HG02852 (cell line): ENCODE measurements around the gene TRMO.

Experiments used
- ATAC-seq: cut with Tn5 transposase; IDR thresholded peaks from one replicate; pipeline ENCODE4 v1.9.1; 2021; ENCODE audit warnings: mild to moderate bottlenecking, moderate library complexity; ENCODE audit not compliant: unreplicated experiment

Gene TRMO

DNA sequence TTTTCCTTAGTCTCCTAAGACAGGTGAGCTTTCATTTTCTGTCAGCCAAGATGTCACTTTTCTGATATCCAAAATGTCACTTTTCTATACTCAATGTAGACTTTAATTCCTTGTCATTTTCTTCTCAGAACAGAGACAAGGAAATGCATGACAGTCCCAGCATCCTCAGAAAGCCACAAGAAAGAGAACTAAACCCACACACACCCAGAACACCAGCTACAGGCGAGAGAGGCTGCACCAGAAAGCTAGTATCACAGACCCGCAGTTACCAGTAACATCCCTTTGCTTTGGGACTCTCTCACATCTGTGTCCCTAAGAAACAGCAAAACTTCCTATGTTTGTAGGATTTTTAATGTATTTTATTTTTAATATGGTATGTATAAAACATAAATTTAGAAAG lies 17.1 kb downstream of the TRMO start:
- ATAC-seq: no peak

DNA sequence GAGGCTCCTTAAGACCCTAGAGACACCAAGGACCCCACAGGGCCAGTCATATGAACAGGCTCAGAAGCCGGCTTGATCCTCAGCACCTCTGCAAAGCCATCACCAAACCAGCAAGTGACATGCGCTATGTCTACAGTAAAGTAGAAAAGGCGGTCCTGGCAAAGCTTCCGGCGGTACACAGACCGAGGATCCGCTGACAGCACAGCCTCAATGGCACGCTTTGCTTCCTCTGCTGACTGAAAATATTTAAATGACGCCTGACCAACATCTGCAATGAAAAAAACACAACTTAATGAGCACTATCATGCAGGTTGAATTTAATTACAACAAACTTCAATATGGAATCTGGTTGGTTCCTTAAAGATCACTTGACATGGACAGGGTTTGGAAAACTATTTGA lies 17.6 kb downstream of the TRMO start:
- ATAC-seq: no peak

DNA sequence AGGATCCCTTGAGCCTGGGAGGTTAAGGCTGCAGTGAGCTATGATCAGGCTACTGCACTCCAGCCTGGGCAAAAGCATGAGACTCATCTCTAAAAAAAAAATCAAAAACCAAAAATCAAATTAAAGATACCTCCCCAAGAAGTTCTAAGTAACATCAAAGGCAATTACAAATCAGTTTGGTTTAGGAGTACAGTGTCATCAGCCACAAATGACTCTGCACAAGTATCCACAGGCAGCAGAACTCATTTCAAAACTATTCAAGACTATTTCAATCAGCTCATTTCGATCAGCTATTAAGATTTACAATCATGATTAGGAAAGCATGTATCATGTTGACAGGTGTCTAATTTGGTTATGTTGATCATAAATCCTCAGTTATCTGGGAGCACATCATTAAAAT lies 19.1 kb downstream of the TRMO start:
- no peak for ATAC-seq

DNA sequence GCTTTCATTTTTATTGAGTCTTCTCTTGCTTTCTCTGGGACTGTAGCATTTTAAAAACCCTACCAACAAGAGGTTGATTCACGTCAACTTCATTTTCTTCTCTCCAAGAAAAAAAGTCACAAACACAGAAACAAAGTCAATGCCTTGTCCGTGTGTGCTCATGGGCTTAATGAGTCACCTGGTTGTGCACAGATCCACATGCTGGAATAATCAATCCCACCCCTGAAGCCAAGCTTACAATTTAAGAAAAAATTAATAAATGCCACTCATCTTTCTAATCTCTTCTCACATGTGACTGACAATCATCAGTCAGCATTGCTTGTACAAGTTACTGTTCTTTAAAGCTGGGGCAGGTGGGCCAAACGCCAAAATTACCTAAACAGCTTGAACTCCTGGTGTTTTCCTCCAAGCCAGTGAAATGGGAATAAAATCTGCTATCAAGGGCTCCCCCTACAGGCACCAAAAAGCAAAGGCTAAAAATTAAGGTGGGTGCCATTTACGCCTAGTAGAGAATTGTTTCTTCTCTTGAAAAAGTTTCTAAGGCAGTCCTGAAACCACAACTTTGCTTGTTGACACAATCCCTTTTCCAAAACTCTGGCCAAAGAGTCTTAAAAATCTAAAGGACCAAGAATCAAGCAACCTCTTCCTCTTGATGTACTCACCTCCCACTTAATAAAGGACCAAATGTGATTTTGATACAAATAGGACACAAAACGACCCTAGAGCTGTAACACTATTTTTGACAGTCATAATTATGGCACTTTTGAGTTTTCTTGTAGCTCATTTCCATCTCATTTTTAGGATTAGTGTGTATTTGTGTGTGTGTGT lies 21.3 kb downstream of the TRMO start:
- ATAC-seq: no peak

DNA sequence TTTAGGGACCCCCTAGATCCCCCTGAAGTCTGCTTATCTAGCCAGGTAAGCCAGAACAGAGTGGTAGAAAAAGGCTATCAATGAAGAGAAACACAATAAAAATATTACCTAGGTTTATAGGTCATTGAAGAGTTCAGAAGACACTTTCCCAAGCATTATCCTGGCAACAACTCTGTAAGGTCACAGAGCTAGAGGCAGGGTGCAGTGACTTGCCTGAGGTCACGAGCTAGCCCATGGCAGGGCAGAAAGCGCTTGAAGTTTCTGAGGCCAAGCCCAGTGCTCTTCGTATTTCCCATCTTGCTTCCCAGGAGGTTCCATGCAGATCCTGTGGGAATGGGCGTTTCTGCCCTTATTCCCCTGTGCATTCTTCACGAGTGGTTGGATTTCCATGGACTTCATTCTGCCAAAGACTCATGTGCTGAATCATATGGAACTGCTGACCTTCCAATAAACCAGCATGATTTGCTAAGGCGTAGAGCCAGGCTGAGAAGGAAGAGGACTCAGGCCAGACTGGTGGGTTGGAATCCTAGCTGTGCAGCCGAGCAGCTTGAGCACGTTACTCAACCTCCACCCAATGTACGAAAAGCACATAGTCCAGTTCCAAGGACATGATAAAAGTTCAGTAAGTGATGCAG lies 22.1 kb downstream of the TRMO start:
- no peak for ATAC-seq

DNA sequence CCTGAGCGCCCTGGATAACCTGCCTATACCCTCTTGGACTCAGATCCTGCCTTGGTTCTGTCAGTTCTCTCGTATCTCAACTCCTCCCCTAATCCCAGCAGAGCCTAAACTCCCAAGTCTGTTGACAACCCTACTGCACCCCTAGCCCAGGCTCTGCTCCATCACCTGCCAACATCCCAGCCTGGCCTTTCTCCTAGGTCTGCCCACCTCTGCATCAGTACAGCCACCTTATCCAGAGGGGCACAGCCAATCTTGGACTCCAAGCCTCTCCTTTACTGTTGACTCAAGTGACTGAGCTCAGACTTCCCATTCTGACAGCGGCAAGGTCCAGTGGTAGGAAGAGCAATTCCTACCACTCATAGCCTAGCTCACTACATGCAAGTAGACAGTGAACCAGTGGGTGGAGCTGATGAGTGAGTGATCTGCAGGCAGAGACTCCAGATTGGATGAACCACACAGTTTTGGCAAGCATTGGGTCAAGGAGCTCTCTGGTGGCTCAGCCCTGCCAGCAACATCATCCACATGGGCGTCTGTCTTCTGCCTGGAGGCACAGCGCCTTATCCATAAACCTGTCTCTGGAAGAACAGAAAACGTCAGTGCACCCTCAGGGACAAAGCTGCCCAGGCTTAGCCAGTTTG lies 26.5 kb downstream of the TRMO start:
- no peak for ATAC-seq

DNA sequence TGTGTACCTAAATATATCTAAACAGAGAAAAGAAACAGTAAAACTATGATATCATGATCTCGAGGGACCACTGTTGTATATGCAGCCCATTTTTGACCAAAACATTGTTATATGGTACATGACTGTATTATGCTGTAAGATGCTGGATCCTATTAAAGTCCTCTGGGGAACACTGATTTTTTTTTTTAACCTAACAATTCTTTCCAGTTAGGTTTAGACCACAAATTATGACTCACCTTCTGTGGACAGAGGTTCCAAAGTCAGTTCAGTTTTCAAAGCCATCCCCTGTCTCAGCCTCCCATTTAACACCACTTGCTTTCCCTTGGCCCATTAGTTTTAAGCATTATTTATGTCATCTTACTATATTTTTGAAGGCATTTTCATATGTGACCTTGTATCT lies 27.1 kb downstream of the TRMO start:
- no peak for ATAC-seq

DNA sequence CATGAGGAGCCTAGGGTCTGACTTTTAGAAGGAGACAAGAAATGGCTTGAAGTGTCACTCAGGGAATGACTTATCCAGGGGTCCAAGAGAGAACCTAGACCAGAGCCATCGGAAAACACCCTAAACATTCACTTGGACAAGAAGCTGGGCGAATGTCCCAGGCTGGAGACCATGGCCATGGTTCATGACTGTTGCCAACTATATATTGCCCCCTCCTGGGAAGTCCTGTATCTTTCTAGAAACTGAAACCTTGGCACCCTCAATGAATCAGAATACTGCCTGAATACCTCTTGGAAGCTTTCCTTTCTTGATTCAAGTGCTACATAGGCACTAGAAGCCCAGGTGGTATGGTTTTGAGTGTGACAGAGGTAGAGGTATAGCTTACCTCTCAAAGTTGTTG lies 29.9 kb downstream of the TRMO start:
- ATAC-seq: no peak

DNA sequence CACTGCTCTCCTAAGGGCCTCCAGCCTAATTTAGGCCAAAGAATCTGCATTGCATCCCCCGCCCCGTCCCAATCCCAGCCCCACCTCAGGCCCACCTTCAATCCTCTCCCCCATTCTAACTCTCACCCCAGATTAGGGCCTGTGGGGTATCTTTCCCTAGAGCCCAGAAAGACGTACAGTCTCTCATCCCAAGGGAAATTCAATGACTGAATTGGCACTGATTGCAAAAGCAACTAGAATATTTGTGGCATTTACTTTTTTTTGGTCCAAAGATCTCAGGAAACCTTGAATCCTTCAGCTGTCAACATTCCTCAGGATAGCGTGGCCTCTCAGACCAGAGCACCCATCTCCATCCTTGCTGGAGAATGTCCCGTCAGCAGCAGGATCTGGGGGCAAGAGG lies 30.6 kb downstream of the TRMO start:
- ATAC-seq: no peak

DNA sequence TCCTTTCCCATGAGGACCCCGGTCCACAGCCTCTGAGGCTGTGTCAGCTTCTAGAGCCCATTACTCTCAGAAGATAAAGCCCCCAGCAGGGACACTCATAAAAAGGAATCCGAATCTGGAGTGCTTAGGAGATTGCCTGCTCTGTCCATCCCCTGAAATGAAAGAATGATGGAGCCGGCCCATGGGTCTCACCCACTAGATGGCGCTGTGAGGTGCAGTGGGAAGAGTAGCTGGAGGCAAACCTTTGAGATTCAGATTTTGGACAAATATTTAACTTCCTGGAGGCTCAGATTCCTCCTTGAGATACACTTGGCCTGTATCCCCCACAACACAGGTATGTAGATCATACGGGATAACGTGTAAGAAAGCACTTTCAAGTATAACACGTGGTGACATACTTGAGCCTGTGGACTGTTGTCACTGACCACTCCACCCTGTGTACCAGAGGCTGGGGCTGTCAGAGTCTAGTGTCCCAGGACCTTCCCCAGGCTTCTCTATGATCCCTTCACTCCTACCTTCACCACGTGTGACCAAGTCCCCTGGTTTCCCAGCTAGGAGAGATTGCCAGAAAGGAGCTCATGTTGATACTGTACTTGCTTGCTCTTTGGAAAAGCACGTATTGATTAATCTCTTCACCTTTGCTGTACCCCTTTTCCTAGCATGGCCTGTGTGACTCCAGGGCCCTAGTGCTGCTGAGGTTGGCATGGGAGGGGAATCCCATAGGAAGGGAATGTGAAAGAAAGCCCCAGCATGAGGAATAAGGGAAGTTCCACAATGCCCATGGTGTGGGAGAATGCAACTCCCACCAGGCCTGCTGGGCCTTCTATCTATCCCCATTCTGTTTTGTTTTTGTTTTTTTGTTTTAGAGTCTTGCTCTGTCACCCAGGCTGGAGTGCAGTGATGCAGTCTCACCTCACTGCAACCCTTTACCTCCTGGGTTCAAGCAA lies 32.1 kb downstream of the TRMO start:
- no peak for ATAC-seq

DNA sequence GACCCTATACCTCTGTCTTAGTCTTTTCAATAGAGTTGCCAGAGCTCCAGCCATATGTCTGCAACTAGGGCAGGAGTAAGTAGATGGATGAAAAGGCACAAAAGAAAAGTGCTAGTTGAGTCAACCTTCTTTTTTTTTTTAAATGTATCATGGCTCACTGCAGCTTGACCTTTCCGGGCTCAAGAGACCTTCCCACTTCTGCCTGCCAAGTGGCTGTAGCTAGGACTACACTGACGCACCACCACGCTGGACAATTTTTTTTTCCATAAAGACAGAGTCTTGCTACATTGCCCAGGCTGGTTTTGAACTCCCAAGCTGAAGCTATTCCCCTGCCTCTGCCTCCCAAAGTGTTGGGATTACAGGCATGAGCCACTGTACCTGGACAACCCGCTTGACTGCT lies 42.0 kb downstream of the TRMO start:
- no peak for ATAC-seq

DNA sequence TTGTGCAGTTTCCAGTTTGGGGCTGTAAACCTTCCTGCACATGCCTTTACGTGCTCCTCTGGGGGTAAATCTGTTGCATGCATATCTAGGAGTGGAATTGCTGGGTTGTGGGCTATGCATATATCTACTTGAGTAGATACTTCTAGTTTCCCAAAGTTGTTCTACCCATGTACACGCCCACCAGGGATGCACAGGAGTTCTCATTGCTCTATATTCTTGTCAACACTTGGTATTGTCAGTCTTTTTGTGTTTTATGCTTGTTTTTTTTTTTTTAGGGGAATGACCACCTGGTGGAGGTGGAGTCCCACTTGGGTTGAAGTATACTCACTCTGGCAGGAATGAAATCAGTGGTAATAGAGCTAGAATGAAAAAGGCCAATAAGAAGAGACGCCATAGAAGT lies 46.2 kb downstream of the TRMO start:
- no peak for ATAC-seq

DNA sequence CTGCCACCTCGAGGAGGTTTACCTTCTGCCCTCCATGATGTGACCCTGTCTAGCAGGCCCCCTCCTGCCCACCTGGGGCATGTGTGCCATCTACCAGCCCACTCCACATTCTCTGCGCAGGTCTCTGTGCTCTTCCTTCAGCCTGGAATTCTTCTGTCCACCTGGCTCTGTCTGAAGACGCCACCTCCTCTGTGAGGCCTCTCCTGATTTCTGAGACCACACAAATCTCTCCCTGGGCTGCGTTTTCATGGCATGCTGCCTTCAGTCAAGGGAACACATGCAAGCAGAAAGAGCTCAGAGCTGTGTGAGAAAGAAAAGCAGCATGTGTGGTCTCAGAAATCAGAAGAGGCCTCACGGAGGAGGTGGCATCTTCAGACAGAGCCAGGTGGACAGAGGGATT lies 47.2 kb downstream of the TRMO start:
- ATAC-seq: no peak

DNA sequence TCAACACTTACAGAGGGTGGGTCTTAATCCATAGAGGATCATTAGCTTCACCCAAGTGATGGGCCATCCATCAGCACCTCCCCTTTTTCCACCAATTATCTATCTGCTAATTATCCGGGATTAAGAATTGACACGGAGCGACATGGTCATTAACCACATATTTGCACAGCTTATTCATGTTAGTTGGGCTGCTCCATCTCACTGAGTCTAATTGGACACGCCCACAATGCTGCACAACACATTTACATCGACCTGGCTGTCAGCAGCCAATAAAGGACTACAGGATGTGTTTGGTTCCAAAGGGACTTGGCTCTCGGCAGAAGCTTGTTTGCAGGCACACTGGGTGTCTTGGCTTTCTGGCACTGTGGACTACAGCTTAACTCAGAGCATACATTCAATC lies 47.7 kb downstream of the TRMO start:
- ATAC-seq: no peak

DNA sequence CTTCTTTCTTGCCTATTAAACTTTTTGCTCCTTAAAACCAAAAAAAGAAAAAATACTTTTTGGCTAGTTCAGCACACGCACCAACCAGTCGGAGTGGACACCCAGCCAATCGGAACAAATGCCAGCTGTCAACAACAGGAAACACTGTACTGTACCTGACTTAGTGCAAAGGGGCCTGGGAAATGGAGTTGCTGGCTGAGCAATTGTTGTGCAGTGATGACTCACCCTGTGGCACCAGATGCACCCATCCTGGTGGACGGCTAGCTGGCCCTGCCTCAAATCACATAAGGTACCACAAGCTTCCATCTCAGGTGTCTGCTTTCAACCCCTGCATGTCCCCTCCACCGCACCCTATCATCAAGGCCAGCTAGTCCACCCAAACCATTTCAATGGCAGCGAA lies 48.4 kb downstream of the TRMO start:
- no peak for ATAC-seq

DNA sequence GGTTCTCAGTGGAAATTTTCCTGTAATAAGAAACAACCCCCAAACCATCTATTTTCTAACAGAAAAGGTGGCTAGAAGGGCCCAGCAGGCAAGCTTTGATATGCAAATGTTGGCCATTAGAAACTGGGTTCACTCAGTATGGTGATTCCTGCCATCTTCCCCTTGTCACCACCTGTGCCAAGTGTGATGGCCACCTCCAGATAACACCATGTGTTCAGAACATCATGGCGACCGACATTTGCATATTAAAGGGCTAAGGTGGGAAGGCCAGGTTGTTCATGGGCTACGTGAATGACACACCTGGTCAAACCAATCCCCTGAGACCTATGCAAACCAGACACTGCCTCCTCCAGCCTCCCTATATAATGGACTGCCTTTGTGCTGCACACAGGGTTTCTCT lies 48.9 kb downstream of the TRMO start:
- ATAC-seq: no peak

DNA sequence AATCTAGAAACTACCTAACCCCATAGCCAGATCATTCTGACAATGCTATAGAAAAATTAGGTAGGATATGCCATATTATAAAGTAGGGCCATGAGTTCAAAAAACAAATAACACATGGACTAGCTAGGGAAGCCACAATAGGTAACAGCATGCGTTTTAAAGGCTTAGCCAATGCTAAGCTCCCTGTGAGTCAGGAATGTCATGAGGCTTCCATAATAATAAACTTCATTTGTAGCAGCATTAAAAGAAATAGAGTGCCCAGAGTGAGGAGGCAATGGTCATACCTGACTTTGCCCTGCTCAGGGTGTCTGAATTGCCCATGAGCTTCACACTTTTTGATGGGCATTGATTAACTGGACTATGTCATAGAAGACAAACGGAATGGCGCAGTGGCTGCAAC lies 53.4 kb downstream of the TRMO start:
- ATAC-seq: no peak

DNA sequence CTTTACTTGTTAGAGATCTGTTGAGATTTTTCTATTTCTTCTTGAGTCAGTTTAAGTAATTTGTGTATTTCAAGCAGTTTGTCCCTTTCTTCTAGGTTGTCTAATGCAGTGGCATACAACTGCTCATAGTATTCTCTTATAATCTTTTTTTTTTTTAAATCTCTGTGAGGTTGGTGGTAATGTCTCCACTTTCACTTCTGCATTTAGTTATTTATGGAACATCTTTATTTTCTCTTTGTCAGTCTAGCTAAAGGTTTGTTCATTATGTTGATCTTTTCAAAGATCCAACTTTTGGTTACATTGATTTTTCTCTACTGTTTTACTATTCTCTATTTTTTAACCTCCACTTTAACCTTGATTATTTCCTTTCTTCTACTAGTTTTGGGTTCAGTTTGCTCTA lies 55.5 kb downstream of the TRMO start:
- ATAC-seq: no peak

DNA sequence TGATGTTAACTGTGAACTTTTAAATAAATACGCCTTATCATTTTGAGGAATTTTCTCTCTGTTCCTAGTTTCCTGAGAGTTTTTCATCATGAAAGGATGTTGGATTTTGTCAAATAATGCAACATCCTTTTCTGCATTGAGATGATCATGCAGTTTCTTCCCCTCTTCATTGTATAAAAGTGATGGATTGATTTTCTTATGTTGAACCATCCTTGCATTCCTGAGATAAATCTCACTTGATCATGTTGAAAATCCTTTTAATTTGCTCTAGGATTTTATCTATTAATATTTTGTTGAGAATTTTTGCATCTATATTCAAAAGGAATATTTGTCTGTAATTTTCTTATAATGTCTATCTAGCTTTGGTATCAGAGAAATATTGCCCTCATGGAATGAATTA lies 56.0 kb downstream of the TRMO start:
- ATAC-seq: no peak

DNA sequence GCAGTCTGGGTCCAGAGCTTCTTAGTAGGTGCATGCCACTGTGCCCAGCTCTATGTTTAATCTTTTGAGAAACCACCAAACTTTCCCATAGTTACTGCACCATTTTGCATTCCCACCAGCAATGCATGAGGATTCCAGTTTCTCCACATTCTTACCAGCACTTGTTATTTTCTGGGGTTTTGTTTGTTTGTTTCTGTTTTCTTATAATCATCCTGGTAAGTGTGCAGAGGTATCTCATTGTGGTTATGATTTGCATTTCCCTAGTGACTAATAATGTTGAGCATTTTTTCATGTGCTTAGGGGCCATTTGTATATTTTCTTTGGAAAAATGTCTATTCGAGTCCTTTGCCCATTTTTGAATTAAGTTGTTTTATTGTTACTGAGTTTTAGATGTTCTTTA lies 57.9 kb downstream of the TRMO start:
- no peak for ATAC-seq

DNA sequence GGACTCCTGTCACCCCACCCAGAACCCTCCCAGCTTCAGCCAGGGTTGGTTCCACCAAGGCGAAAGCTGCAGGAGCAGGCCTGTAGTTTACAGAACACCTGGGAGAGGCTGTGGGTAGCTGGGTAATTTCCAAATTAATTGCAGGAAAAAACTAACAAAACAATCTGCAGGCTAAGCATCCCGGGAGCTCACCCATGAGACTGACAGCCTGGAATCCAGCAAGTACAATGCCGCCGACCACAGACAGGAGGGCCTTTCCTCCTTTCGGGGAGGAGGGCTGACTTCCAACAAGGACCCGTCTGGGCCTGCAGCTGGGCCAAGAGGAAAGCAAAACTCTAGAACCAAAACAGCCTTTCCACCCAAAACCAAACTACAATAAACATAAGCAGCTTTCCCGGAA lies 59.0 kb downstream of the TRMO start:
- no peak for ATAC-seq
